Mesothelial cell of epicardium (in vitro differentiated cells): ENCODE data around the gene USP35. TPM values are rescaled to one million over a fixed set of nuclear protein-coding genes. Genes with fewer than 3 reads are reported as not detected.

Source experiments
- DNase-seq, 2 experiments: peaks; one replicate each; pipeline ENCODE4 v3.0.0; 2021; ENCODE audit warnings: low spot score in 2 of 2; ENCODE audit not compliant: unreplicated experiment in 2 of 2
- H3K27ac Mint-ChIP-seq: 2 replicates; pipeline ENCODE4 v1.8.0; 2021; ENCODE audit warnings: mixed read lengths
- H3K27me3 Mint-ChIP-seq: 2 replicates; pipeline ENCODE4 v1.8.0; 2021; ENCODE audit warnings: low read depth, mixed read lengths
- H3K36me3 Mint-ChIP-seq: 2 replicates; pipeline ENCODE4 v1.8.0; 2021; ENCODE audit warnings: mixed read lengths
- H3K4me1 Mint-ChIP-seq: 2 replicates; pipeline ENCODE4 v1.8.0; 2021; ENCODE audit warnings: mixed read lengths
- H3K4me3 Mint-ChIP-seq: 2 replicates; pipeline ENCODE4 v1.8.0; 2021; ENCODE audit warnings: mild to moderate bottlenecking, moderate library complexity, mixed read lengths
- H3K9me3 Mint-ChIP-seq: 2 replicates; pipeline ENCODE4 v1.8.0; 2021; ENCODE audit warnings: mixed read lengths
- CTCF ChIP-seq: fragments of 200-600 bp; sonication (generic); IDR thresholded peaks from one replicate; pipeline ENCODE4 v1.5.0; 2021; ENCODE audit warnings: antibody characterized with exemption; ENCODE audit not compliant: unreplicated experiment
- total RNA-seq: library from RNA; stranded (reverse); gene quantifications from 3 replicates; pipeline ENCODE4 v1.2.1, GENCODE V29; 2021

USP35 gene
- total RNA-seq, 1 donor from 2014 or later: 12.3 TPM

GRCh38 chr11:78261828-78262227 lies 73.1 kb downstream of the USP35 start:
- H3K27ac Mint-ChIP-seq: no peak overlapping the region
- no peak overlapping the region for H3K4me3 Mint-ChIP-seq
- H3K36me3 Mint-ChIP-seq: no peaks in the 10 kb centered on the region
- H3K9me3 Mint-ChIP-seq: no peaks in the 10 kb centered on the region
- peaks cover 35% of the 10 kb centered on the region for H3K4me1 Mint-ChIP-seq
- H3K27me3 Mint-ChIP-seq: no peaks in the 10 kb centered on the region
- no peak for DNase-seq
- no peak for TF ChIP-seq CTCF

GRCh38 chr11:78262238-78262637 lies 73.5 kb downstream of the USP35 start:
- Mint-ChIP-seq H3K27ac (no peak overlapping the region), H3K9me3 (no peaks in the 10 kb centered on the region), H3K4me1 (peaks cover 35% of the 10 kb centered on the region), H3K4me3 (no peak overlapping the region), H3K27me3 (no peaks in the 10 kb centered on the region), H3K36me3 (no peaks in the 10 kb centered on the region)
- TF ChIP-seq CTCF: no peak
- no peak for DNase-seq

GRCh38 chr11:78262691-78263090 lies 74.0 kb downstream of the USP35 start:
- H3K4me3 Mint-ChIP-seq: no peak overlapping the region
- H3K4me1 Mint-ChIP-seq: peaks cover 37% of the 10 kb centered on the region
- H3K36me3 Mint-ChIP-seq: no peaks in the 10 kb centered on the region
- no peak for DNase-seq
- no peak for TF ChIP-seq CTCF
- H3K27me3 Mint-ChIP-seq: no peaks in the 10 kb centered on the region
- H3K27ac Mint-ChIP-seq: no peak overlapping the region
- H3K9me3 Mint-ChIP-seq: no peaks in the 10 kb centered on the region

Other genes starting within 250 kb of the USP35 start
- gene INTS4, start 194.3 kb upstream of the USP35 start, total RNA-seq: 44.4 to 48.3 TPM (median 44.7 TPM) in 3 replicates
- 5.4 to 6.4 TPM (median 5.4 TPM) in 3 replicates for gene KCTD14, start 165.6 kb upstream of the USP35 start, total RNA-seq
- gene THRSP, start 125.1 kb upstream of the USP35 start, total RNA-seq: 0.31 to 0.38 TPM (median 0.32 TPM) in 3 replicates
- gene NDUFC2, start 109.1 kb upstream of the USP35 start, total RNA-seq: 169 to 171 TPM (median 169 TPM) in 3 replicates
- 53.7 to 63.0 TPM (median 61.6 TPM) in 3 replicates for gene ALG8, start 49.3 kb upstream of the USP35 start, total RNA-seq
- gene KCTD21, start 293 bp upstream of the USP35 start, total RNA-seq: 5.1 to 7.2 TPM (median 5.2 TPM) in 3 replicates
- gene GAB2, start 228.9 kb downstream of the USP35 start, total RNA-seq: 38.9 to 43.6 TPM (median 39.9 TPM) in 3 replicates